GM21381 (cell line): ENCODE results near the gene ATP5MC2.
"Not testable (repeated sequence)": the region's sequence is repeated elsewhere in the genome, so short reads cannot be mapped to it uniquely, and the experiment has no call there.

Source experiments
- ATAC-seq: cut with Tn5 transposase; IDR thresholded peaks from one replicate; pipeline ENCODE4 v1.9.1; 2021; ENCODE audit warnings: mild to moderate bottlenecking, moderate library complexity; ENCODE audit not compliant: unreplicated experiment

Gene ATP5MC2

DNA sequence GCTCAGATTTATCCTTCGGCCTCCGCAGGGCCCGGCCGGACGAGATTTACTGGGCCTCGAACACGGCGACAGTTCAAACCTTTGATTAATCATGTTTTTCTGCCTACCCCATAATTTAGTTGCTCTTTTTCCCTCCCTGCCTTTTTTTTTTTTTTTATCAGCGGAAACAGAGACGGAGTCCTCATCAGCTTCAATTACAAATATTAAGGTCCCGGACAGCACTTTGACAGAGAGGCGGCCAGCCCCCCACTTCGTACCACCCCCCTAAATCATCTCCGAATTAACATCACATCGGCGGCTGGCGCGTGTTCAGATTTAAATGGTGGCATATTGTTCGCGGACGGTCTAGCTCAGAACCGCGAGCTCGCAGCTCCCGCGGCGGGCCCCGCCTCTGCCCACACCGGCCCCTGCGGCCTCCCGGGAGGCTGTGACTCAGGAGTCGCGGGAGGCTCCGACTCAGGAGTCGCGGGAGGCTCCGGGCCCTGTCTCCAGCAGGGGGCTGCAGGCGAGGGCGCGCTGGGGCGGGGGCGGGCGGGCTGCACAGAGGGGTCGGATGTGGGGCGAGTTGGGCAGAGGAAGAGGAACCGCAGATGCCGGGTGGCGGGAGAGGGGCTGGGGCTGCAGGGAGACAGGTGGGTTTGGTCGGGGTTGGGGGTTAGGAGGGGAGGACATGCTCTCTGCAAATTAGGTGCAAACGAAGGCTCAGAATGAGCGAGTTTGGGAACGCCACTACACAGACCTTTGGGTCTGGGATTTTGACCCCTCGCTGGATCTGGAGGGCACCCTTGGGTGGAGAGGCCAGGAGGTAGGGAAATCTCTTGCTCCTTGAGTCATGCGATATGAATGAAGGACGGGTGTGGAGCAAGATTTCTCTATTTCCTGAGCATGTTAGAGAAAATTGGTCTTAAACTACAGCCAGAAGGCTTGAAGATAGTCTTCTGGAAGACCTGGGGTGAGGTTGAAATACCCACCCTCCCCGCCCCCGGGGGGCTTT, 19.6 kb upstream of the ATP5MC2 start:
- no peak for ATAC-seq

DNA sequence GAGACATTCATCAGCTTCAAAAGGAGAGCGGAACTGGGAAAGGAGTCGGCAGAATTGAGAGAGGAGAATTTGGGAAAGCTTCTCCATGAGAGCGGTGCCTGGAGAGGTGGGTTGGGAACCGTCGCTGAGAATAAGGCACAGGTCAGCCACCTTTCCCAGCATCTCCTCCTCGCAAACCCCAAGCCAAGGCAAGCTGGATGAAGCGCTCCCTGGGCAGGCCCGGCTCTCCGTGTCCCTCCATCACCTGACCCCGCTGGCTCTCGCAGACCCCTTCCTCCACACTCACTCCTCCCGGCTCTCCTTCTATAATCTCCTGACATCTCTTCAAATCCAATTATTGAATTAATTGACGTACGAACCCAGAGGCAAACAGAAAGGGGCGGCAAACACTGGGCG, 18.9 kb upstream of the ATP5MC2 start:
- ATAC-seq: no peak

DNA sequence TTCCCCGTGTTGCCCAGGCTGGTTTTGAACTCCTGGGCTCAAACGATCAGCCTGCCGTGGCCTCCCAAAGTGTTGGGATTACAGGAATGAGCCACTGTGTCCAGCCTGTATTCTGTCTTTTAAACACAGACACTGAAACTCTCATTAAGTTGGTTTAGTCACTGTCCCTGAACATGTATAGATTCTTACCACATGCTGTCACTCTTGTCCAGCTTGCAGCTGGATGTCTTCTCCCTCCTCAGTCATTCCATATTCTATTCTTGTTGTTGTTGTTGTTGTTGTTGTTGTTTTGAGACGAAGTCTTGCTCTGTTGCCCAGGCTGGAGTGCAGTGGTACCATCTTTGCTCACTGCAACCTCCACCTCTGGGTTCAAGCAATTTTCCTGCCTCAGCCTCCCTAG, 12.3 kb upstream of the ATP5MC2 start:
- ATAC-seq: no peak

DNA sequence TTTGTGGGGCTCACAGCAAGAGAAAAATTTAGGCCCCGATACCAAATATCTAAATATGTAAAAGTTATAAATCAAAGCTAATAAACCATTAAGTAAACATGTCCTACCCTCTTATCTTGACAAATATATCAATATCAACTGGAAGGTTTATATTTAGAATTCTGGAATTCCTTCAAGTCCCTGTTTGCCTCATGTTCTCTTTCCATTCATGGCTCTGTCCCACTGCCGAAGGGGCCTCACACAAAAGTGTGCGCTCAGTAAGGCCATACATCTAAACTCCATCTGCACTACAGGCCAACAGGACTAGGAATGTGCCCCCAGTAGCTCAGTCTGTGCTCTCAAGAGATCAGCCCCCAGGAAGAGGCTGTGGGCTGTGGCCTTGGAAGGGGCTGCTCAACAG, 10.6 kb upstream of the ATP5MC2 start:
- ATAC-seq: no peak

- no peak for ATAC-seq
Measured at GRCh38 chr12:53684654-53685220, 8.9 kb upstream of the ATP5MC2 start.

DNA sequence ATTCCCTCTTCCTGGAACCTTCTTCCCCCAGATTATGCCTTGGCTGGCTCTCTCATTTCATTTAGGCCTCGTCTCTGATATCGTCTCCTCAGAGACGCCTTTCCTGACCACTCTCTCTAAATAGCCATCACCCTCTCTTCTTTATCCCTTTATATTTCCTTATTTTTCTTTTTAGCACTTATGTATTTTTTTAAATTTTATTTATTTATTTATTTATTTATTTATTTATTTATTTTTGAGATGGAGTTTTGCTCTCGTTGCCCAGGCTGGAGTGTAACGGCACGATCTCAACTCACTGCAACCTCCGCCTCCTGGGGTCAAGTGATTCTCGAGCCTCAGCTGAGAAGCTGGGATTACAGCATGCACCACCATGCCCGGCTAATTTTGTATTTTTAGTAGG, 8.1 kb upstream of the ATP5MC2 start:
- ATAC-seq: no peak

DNA sequence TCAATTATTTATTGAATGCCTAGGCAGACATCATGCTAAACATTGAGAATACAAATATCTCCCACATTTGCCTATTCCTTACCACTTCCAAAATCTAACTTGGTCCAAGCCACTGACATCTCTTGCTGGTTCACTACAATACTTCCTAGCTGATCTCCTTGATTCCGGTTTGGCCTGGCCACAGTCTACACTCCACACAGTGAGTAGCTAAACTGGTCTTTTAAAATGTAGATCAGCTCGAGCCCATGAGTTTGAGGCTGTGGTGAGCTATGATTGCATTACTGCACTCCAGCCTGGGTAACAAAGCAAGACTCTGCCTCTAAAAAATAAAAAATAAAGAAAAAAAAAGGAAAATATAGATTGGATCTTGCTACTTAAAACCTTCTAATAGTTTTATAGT, 7.6 kb upstream of the ATP5MC2 start:
- ATAC-seq: no peak

DNA sequence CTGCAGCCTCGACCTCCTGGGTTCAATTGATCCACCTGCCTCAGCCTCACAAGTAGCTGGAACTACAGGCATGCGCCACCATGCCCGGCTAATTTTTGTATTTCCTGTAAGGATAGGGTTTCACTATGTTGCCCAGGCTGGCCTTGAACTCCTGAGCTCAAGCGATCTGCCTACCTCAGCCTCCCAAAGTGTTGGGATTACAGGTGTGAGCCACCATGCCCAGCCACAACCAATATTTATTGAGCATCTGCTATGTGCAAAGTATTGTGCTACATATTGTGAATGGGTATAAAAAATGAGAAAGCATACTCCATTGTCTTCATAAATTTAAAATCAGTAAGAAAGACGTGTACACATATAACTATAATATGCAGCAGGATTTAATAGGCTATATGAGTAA, 4.2 kb upstream of the ATP5MC2 start:
- ATAC-seq: not testable (repeated sequence)

- ATAC-seq: no peak
Measured at GRCh38 chr12:53677800-53678148, 1.9 kb upstream of the ATP5MC2 start.

DNA sequence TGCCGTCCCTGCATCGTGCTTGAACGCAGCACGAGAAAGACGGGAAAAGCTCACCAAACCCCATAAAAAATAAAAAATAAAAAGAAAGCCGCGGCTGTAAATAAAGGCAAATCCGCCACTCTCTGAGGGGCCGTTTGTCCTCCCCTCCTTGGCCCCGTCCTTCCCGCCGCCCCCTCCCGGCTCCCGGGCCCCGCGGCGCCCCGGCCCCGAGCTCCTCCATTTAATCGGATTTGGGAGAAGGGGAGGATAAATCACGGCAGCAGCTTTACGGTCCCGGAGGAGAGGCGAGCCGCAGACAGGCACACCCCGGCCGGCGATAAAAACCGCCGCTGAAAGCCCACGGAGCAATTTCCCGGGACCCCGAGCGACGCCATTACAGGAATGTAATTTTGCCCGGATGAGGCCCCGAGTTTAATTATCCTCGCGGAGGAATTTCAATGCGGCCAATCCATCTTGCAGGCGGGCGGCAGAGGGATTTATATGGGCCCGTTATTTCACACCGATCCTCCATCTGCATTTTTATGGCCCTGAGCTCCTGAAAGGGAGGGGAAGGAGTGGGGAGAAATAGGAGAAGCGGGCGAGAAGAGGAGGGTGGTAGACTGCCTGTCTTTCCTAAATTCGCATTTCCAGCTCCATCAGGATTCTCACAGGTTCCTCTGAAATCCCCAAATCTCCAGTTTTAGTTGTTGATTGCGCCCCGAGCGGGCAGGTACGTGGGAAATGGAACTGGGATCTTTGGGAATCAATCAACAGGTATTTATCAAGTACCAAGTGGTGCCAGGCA, 1.3 kb upstream of the ATP5MC2 start:
- ATAC-seq: no peak

- ATAC-seq: no peak
Measured at GRCh38 chr12:53676656-53677015, 753 bp upstream of the ATP5MC2 start.

DNA sequence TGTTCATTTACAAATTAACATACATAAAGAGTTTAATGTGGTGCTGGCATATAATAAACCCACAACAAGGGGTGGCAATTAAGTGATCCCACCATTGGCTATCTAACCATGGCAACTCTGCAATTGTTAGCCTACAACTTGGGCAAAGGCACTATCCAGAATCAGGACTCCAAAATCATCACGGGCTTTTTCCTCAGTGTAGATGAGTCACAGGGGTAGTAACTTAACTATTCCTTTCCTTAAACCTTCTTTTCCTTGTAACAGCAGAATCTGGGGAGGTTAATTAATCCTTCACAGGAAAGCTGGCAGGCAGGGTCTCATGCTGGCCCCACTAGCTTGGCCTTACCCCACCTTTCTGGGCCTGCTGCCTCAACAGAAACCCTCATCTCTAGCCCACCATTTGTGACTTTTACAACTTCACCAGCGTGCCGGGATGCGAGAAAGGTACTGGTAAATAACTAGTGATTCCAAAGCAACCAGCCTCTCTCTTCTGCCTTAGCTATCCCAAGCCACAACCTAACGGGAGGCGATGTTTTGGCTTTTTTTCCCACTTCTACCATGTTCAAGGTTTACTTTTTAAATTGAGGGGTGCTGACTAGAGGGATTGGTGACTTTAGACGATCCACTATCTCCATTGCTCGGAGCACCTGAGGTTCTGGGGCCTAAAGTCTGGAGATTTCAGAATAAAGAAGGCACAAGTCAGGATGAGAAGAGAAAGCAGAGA, 744 bp downstream of the ATP5MC2 start:
- ATAC-seq: no peak

GRCh38 chr12:53670971-53671370, 4.9 kb downstream of the ATP5MC2 start:
- no peak for ATAC-seq

- no peak for ATAC-seq
Measured at GRCh38 chr12:53670308-53670707, 5.6 kb downstream of the ATP5MC2 start.

DNA sequence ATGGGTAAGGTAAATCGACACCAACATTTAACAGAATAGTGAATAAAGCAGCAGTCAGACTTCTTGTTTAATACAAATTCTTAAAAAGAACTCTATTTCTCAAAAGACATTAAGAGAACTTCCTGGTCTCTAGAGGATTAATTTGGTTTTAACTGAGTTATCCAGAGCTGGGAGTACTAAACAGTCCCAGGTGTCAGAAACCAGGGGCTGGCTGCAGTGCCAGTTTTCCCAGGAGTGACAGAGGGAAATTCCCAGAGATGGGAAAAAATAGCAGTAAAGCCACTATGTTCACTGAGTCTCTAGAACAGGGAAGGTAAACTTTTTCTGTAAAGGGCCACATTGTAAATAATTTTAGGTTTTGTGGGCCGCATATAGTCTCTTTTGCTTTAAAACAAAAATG, 8.8 kb downstream of the ATP5MC2 start:
- ATAC-seq: no peak

- ATAC-seq: no peak
Measured at GRCh38 chr12:53664936-53665335, 10.9 kb downstream of the ATP5MC2 start.

GRCh38 chr12:53664191-53664590, 11.7 kb downstream of the ATP5MC2 start:
- ATAC-seq: no peak

- no peak for ATAC-seq
Measured at GRCh38 chr12:53660041-53660440, 15.8 kb downstream of the ATP5MC2 start.

DNA sequence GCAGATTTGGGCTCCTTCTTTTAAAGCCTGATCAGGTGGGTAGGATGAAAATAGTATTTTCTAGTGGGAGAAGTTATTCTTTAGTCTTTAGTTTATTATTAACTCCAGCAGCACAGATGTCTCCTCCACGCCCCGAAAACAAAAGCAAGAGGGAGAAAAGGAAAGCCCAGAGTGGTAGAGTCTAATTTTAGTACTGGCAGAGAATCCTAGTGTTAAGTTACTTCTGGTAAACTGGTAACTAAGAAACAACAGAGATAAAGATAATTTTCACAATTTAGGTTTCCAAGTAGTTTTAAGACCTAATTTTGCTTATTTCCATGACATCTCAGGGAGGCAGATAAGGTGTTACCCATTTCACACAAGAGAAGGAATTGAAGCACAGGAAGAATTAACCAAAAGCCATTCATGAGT, 16.3 kb downstream of the ATP5MC2 start:
- ATAC-seq: no peak

- ATAC-seq: no peak
Measured at GRCh38 chr12:53659011-53659551, 16.8 kb downstream of the ATP5MC2 start.

GRCh38 chr12:53657041-53657440, 18.8 kb downstream of the ATP5MC2 start:
- no peak for ATAC-seq
